GM10266 (cell line): ENCODE measurements around the gene MIA2.
A peak's percentile ranks its signal among the peaks of the same experiment; 100 is the strongest.

Source experiments
- DNase-seq: peaks from one replicate; pipeline ENCODE4 v3.0.0; 2012; ENCODE audit errors: extremely low spot score
- TF ChIP-seq, protein P1 (sequence below): IDR thresholded peaks from 2 replicates; pipeline ENCODE4 v1.5.1; 2012; ENCODE audit warnings: mild to moderate bottlenecking, low read depth; ENCODE audit not compliant: control insufficient read depth, insufficient read depth; ENCODE audit errors: missing control alignments

Gene MIA2

DNA sequence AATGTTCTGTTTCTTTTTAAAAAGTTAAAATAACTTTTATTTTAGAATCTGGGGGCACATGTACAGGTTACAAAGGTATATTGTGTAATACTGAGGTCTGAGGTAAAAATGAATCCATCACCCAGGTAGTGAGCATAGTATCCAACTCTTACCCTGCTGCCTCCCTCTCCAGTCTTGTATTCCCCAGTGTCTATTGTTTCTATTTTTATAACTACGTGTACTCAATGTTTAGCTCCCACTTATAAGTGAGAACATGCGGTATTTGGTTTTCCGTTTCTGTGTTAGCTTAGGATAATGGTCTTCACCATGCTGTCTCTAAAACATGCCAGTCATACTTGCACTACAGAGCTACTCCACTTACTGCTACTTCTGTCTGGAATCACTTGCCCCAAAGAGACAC, 190.1 kb downstream of the MIA2 start:
- no peak for DNase-seq
- TF ChIP-seq, protein P1, sequence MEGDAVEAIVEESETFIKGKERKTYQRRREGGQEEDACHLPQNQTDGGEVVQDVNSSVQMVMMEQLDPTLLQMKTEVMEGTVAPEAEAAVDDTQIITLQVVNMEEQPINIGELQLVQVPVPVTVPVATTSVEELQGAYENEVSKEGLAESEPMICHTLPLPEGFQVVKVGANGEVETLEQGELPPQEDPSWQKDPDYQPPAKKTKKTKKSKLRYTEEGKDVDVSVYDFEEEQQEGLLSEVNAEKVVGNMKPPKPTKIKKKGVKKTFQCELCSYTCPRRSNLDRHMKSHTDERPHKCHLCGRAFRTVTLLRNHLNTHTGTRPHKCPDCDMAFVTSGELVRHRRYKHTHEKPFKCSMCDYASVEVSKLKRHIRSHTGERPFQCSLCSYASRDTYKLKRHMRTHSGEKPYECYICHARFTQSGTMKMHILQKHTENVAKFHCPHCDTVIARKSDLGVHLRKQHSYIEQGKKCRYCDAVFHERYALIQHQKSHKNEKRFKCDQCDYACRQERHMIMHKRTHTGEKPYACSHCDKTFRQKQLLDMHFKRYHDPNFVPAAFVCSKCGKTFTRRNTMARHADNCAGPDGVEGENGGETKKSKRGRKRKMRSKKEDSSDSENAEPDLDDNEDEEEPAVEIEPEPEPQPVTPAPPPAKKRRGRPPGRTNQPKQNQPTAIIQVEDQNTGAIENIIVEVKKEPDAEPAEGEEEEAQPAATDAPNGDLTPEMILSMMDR, result no peak

- TF ChIP-seq, protein P1, result no peak
- DNase-seq, result no peak
Measured at GRCh38 chr14:39425947-39426346, 192.2 kb downstream of the MIA2 start.

DNA sequence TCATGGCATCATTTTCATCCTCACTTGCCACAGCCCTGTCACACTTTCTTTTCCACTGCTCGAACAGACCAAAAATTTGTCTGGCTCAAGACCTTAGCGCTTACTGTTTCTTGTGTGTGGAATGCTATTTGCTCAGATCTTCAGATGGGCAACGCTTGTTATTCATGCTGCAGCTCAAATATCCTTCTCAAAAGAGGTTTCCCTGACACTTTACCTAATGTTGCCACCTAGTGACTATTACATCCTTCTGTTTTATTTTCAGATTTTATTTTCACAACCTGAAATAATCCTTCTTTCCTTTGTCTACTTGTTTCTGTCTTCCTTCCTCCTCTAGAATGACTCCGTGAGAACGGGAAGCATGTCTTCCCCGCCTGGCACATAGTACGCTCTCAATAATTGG, 192.9 kb downstream of the MIA2 start:
- DNase-seq, result peak; percentile 40
- TF ChIP-seq, protein P1, result peak; percentile 29

GRCh38 chr14:39428118-39428517, 194.4 kb downstream of the MIA2 start:
- DNase-seq, result no peak
- TF ChIP-seq, protein P1, result no peak

GRCh38 chr14:39430762-39431415, 197.2 kb downstream of the MIA2 start:
- TF ChIP-seq, protein P1, result no peak
- DNase-seq, result peak; percentile 27

- TF ChIP-seq, protein P1, result no peak
- peak; percentile 42 for DNase-seq
Measured at GRCh38 chr14:39431416-39432178, 197.9 kb downstream of the MIA2 start.

DNA sequence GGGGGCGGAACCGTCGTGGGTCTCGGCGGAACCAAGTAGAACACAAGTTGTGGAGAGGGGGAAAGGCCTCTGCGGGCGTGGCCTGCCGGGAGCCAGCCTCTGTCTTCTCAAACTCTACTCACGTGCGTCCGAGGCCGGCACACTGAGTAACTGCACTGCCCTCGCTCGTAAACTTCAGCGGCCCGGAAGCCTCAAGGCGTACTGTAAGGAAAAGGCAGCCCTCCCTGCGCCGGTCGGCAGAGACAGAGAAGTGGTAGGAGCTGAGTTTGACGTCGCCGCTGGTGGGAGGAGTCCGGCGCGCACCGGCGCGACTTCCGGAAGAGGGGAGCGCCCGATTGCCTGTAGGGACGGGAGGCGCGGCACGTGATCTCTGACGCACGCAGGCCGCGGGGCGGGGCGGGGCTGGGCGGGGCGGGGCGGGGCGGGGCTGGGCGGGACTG, 198.5 kb downstream of the MIA2 start, which contains the start of gene FBXO33:
TSS of gene FBXO33 (minus strand) at position 255 of the 440 bp plus-strand sequence. CDS start 271 bp downstream, outside the sequence.
- TF ChIP-seq, protein P1, result no peak
- peak; percentile 98 for DNase-seq
